RWPE1 (cell line): ENCODE data around the gene SNRPA.

ENCODE experiments used
- CTCF ChIA-PET: fragments of 350-600 bp; sonication (Branson Sonifier 250); formaldehyde crosslinking; extraction: SDS; loops from one replicate; lab custom pipeline; 2021; lab: Yijun Ruan, JAX
- POLR2A ChIA-PET: fragments of 400-600 bp; formaldehyde crosslinking; extraction: SDS; loops from one replicate; lab custom pipeline; 2020; ENCODE audit warnings: antibody characterized with exemption; ENCODE audit not compliant: low non-redundant PET; lab: Yijun Ruan, JAX
- DNase-seq: peaks from one replicate; pipeline ENCODE4 v3.0.0; 2012; ENCODE audit warnings: low spot score
- H3K27ac ChIP-seq: fragments of 450-650 bp; 2 replicates; pipeline ENCODE4 v1.5.1; 2017
- TF ChIP-seq, protein P1 (sequence below): fragments of 450-650 bp; conservative IDR thresholded peaks from 2 replicates; pipeline ENCODE4 v1.5.1; 2017; ENCODE audit warnings: low read depth, mild to moderate bottlenecking

The SNRPA gene

DNA sequence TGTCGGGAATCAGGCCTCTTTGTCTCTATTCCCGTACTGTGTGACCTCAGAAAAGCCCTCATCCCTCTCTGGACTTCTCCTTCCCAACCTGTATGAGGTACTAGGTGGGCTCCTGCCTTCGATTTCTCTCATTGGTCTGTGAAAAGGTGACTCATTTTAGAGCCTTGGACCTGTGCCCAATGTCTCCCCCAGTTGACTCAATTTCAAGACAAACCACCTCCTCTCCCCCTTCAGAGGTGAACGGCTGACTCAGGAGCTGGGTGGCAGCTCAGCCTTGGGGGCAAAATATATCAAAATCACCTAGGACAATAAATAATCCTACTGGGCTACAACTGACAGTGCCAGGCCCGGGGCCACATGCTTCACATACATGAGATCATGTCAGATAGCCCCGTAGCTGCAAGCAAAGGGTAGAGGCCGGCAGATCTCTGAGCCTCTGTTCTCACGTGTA is 34.9 kb upstream of the SNRPA start:
- ChIA-PET POLR2A (interaction anchor here (0.9 kb wide), 2 partner anchors 12 to 34 kb away, joined by 3 read pairs; partner anchors contain the start of gene ACTMAP), CTCF (no interaction called here)
- TF ChIP-seq, protein P1, sequence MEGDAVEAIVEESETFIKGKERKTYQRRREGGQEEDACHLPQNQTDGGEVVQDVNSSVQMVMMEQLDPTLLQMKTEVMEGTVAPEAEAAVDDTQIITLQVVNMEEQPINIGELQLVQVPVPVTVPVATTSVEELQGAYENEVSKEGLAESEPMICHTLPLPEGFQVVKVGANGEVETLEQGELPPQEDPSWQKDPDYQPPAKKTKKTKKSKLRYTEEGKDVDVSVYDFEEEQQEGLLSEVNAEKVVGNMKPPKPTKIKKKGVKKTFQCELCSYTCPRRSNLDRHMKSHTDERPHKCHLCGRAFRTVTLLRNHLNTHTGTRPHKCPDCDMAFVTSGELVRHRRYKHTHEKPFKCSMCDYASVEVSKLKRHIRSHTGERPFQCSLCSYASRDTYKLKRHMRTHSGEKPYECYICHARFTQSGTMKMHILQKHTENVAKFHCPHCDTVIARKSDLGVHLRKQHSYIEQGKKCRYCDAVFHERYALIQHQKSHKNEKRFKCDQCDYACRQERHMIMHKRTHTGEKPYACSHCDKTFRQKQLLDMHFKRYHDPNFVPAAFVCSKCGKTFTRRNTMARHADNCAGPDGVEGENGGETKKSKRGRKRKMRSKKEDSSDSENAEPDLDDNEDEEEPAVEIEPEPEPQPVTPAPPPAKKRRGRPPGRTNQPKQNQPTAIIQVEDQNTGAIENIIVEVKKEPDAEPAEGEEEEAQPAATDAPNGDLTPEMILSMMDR, result no peak
- peak overlapping the region; percentile 100 for H3K27ac ChIP-seq
- peak; percentile 95 for DNase-seq

DNA sequence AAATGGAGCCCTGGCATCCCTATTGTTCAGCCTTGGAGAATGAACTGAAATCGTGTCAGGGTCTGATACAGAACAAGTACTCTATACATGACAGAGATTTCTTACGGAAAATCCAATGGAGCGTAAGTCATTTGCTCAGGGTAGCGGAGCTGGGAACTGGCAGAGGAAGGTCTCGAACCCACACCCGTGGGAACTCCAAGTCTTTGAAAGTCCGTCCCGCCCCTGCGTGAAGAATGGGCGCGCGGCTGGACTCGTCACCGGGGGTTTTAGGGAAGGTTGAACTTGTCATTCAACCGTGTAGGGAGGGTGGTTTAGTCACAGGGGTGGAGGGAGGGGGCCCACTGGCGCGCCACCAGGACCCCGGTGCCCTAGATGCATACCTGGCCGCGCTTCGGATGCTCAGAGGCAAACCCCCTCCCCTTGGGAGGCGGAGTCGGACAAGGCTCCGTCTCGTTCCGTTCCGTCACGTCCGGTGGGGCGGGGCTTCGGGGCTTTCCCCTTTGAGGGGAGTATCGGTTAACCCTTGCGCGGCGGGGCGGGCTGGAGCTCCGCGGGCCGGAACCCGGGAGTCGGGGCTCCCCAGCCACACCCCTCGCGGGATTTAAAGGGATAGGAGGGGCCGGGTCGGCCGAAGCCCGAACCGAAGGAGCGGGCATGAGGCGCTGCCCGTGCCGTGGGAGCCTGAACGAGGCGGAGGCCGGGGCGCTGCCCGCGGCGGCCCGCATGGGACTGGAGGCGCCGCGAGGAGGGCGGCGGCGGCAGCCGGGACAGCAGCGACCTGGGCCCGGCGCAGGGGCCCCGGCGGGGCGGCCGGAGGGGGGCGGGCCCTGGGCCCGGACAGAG is 34.3 kb upstream of the SNRPA start, which contains the start of the genes COQ8B and ITPKC:
Gene COQ8B (minus strand): TSS at position 405 of the 843 bp plus-strand sequence. CDS start 2,254 bp downstream, outside the sequence.
Gene ITPKC (plus strand): TSS at position 631 of the 843 bp plus-strand sequence. CDS start 24 bp downstream, at position 655.
- TF ChIP-seq, protein P1, result no peak
- peak; percentile 92 for DNase-seq
- CTCF ChIA-PET, result no interaction called here
- H3K27ac ChIP-seq, result peak within 1 kb of the TSS; percentile 100
- POLR2A ChIA-PET, result interaction anchor here (0.6 to 0.9 kb wide), 4 partner anchors 8 to 37 kb away, joined by 3 to 10 read pairs (median 3); partner anchors contain the start of gene ACTMAP

DNA sequence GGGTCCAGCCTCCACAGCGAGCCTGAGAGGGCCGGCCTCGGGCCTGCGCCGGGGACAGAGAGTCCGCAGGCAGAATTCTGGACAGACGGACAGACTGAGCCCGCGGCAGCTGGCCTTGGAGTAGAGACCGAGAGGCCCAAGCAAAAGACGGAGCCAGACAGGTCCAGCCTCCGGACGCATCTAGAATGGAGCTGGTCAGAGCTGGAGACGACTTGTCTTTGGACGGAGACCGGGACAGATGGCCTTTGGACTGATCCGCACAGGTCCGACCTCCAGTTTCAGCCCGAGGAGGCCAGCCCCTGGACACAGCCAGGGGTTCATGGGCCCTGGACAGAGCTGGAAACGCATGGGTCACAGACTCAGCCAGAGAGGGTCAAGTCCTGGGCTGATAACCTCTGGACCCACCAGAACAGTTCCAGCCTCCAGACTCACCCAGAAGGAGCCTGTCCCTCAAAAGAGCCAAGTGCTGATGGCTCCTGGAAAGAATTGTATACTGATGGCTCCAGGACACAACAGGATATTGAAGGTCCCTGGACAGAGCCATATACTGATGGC is 33.6 kb upstream of the SNRPA start:
- H3K27ac ChIP-seq, result peak overlapping the region; percentile 100
- ChIA-PET POLR2A (interaction anchor here (0.9 kb wide), 1 partner anchor 34 kb away, joined by 3 read pairs; no protein-coding TSS in a partner anchor), CTCF (no interaction called here)
- TF ChIP-seq, protein P1, result no peak
- DNase-seq, result no peak

- TF ChIP-seq, protein P1, result no peak
- peak overlapping the region; percentile 100 for H3K27ac ChIP-seq
- ChIA-PET CTCF (interaction anchor here (1.0 kb wide), 2 partner anchors 15 to 1321 kb away, joined by 3 to 4 read pairs; no protein-coding TSS in a partner anchor), POLR2A (interaction anchor here (0.9 to 1.1 kb wide), 2 partner anchors 32 to 34 kb away, joined by 3 to 4 read pairs; partner anchors contain the start of genes ACTMAP and SNRPA)
- peak; percentile 26 for DNase-seq
Observed at GRCh38 chr19:40717880-40718773, 32.9 kb upstream of the SNRPA start.

- H3K27ac ChIP-seq, result peak overlapping the region; percentile 100
- TF ChIP-seq, protein P1, result no peak
- DNase-seq, result peak; percentile 87
- ChIA-PET CTCF (interaction anchor here (0.6 to 1.0 kb wide), 3 partner anchors 16 to 1322 kb away, joined by 3 to 4 read pairs (median 3); no protein-coding TSS in a partner anchor), POLR2A (interaction anchor here (1.1 kb wide), 1 partner anchor 32 kb away, joined by 4 read pairs; the partner anchor contains the start of genes ACTMAP and SNRPA)
Observed at GRCh38 chr19:40718774-40719391, 32.1 kb upstream of the SNRPA start.
